Neural progenitor cell (in vitro differentiated cells): Measurements from ENCODE around the gene COG5. TPM values are rescaled to one million over a fixed set of nuclear protein-coding genes. Genes with fewer than 3 reads are reported as not detected.

ENCODE experiments used
- DNase-seq: peaks from one replicate; pipeline ENCODE4 v3.0.0-alpha.2; 2016; ENCODE audit warnings: low spot score
- H2AFZ ChIP-seq: fragments of 200-600 bp; sonication (generic); replicated peaks from 2 replicates; pipeline ENCODE4 v1.6.1; 2016; ENCODE audit warnings: antibody characterized with exemption
- H3F3A ChIP-seq: fragments of 200-600 bp; sonication (generic); 2 replicates; pipeline ENCODE4 v1.6.1; 2016; ENCODE audit warnings: antibody characterized with exemption, low read depth
- H3K27ac ChIP-seq: fragments of 200-600 bp; sonication (generic); 2 replicates; pipeline ENCODE4 v1.5.1; 2016; ENCODE audit warnings: mild to moderate bottlenecking
- H3K27me3 ChIP-seq: fragments of 200-600 bp; sonication (generic); 2 replicates; pipeline ENCODE4 v1.6.1; 2016; ENCODE audit warnings: mild to moderate bottlenecking, moderate library complexity
- H3K36me3 ChIP-seq: fragments of 200-600 bp; sonication (generic); 2 replicates; pipeline ENCODE4 v1.5.1; 2016
- H3K4me1 ChIP-seq: fragments of 200-600 bp; sonication (generic); 2 replicates; pipeline ENCODE4 v1.6.1; 2016; ENCODE audit warnings: mixed run types
- H3K4me2 ChIP-seq: fragments of 200-600 bp; sonication (generic); 2 replicates; pipeline ENCODE4 v1.6.1; 2016
- H3K4me3 ChIP-seq: fragments of 200-600 bp; sonication (generic); 2 replicates; pipeline ENCODE4 v1.5.1; 2016
- H3K79me2 ChIP-seq: fragments of 200-600 bp; sonication (generic); 2 replicates; pipeline ENCODE4 v1.6.1; 2016; ENCODE audit warnings: low read depth
- H3K9ac ChIP-seq: fragments of 200-600 bp; sonication (generic); 2 replicates; pipeline ENCODE4 v1.6.1; 2016
- H3K9me3 ChIP-seq: fragments of 200-600 bp; sonication (generic); 2 replicates; pipeline ENCODE4 v1.5.1; 2016; ENCODE audit warnings: low read depth
- H4K20me1 ChIP-seq: fragments of 200-600 bp; sonication (generic); 2 replicates; pipeline ENCODE4 v1.6.1; 2016; ENCODE audit warnings: low read depth
- H3K27ac Mint-ChIP-seq: 3 replicates; pipeline ENCODE4 v1.8.0; 2021; ENCODE audit warnings: mixed read lengths
- H3K27me3 Mint-ChIP-seq: 2 replicates; pipeline ENCODE4 v1.8.0; 2022; ENCODE audit warnings: low read depth, mild to moderate bottlenecking, inconsistent platforms, moderate library complexity, mixed read lengths; ENCODE audit not compliant: insufficient read depth
- H3K36me3 Mint-ChIP-seq: 3 replicates; pipeline ENCODE4 v1.8.0; 2021; ENCODE audit warnings: mixed read lengths
- H3K4me1 Mint-ChIP-seq: 3 replicates; pipeline ENCODE4 v1.8.0; 2021; ENCODE audit warnings: mixed read lengths
- H3K4me3 Mint-ChIP-seq: 3 replicates; pipeline ENCODE4 v1.8.0; 2021; ENCODE audit warnings: mild to moderate bottlenecking, moderate library complexity, mixed read lengths
- H3K9me3 Mint-ChIP-seq: 3 replicates; pipeline ENCODE4 v1.8.0; 2020; ENCODE audit warnings: mixed read lengths
- CTCF ChIP-seq: fragments of 200-600 bp; sonication (generic); IDR thresholded peaks from 2 replicates; pipeline ENCODE4 v1.5.1; 2017; ENCODE audit warnings: antibody characterized with exemption, mild to moderate bottlenecking
- EZH2 ChIP-seq: fragments of 200-600 bp; sonication (generic); IDR thresholded peaks from 2 replicates; pipeline ENCODE4 v1.6.1; 2017; ENCODE audit warnings: antibody characterized with exemption, mild to moderate bottlenecking, moderate library complexity
- EZH2phosphoT487 ChIP-seq: fragments of 200-600 bp; sonication (generic); IDR thresholded peaks from 2 replicates; pipeline ENCODE4 v1.6.1; 2017; ENCODE audit warnings: antibody characterized with exemption
- total RNA-seq: library from RNA; depleted of rRNA; stranded (reverse); fragments of >200 nt; gene quantifications from 2 replicates; pipeline ENCODE4 v1.2.3, GENCODE V29; 2015; ENCODE audit warnings: low replicate concordance

Gene COG5
- total RNA-seq, 1 donor from 2014 or later = 90.5 TPM

- no peaks in the 10 kb centered on the region for H3K27me3 ChIP-seq
- peaks cover 11% of the 10 kb centered on the region for H3K9me3 Mint-ChIP-seq
- H3K36me3 ChIP-seq = peaks cover 8% of the 10 kb centered on the region
- no peaks in the 10 kb centered on the region for H3K27me3 Mint-ChIP-seq
- H3K27ac ChIP-seq = no peak overlapping the region
- H3K4me2 ChIP-seq = no peak overlapping the region
- H4K20me1 ChIP-seq = peaks cover 9% of the 10 kb centered on the region
- no peak overlapping the region for H3K27ac Mint-ChIP-seq
- no peak overlapping the region for H3K9ac ChIP-seq
- no peaks in the 10 kb centered on the region for H3K4me1 ChIP-seq
- H3K4me1 Mint-ChIP-seq = no peaks in the 10 kb centered on the region
- H3K4me3 ChIP-seq = no peak overlapping the region
- peaks cover 11% of the 10 kb centered on the region for H3K79me2 ChIP-seq
- H3F3A ChIP-seq = no peaks in the 10 kb centered on the region
- no peak overlapping the region for H3K4me3 Mint-ChIP-seq
- DNase-seq = no peak
- peaks cover 18% of the 10 kb centered on the region for H3K36me3 Mint-ChIP-seq
- no peak overlapping the region for H2AFZ ChIP-seq
- no peak for TF ChIP-seq CTCF
- no peak for TF ChIP-seq EZH2phosphoT487
- TF ChIP-seq EZH2 = no peak
- H3K9me3 ChIP-seq = no peaks in the 10 kb centered on the region
Observed at GRCh38 chr7:107530751-107531150, 33.0 kb downstream of the COG5 start.

- no peaks in the 10 kb centered on the region for H3F3A ChIP-seq
- Mint-ChIP-seq H3K36me3 (peaks cover 6% of the 10 kb centered on the region), H3K4me1 (no peaks in the 10 kb centered on the region), H3K27me3 (no peaks in the 10 kb centered on the region), H3K9me3 (no peaks in the 10 kb centered on the region), H3K4me3 (no peak overlapping the region), H3K27ac (no peak overlapping the region)
- H3K79me2 ChIP-seq = peaks cover 4% of the 10 kb centered on the region
- no peak overlapping the region for H3K4me3 ChIP-seq
- TF ChIP-seq EZH2 (no peak), EZH2phosphoT487 (no peak), CTCF (no peak)
- H4K20me1 ChIP-seq = peaks cover 9% of the 10 kb centered on the region
- no peak for DNase-seq
- peaks cover 8% of the 10 kb centered on the region for H3K36me3 ChIP-seq
- no peak overlapping the region for H3K9ac ChIP-seq
- no peak overlapping the region for H2AFZ ChIP-seq
- H3K27me3 ChIP-seq = no peaks in the 10 kb centered on the region
- no peak overlapping the region for H3K27ac ChIP-seq
- H3K9me3 ChIP-seq = no peaks in the 10 kb centered on the region
- H3K4me1 ChIP-seq = no peaks in the 10 kb centered on the region
- no peak overlapping the region for H3K4me2 ChIP-seq
Observed at GRCh38 chr7:107528461-107528860, 35.3 kb downstream of the COG5 start.

- Histone ChIP-seq H3K4me1 (no peaks in the 10 kb centered on the region), H3F3A (no peaks in the 10 kb centered on the region), H3K79me2 (peaks cover 3% of the 10 kb centered on the region), H3K4me2 (no peak overlapping the region), H2AFZ (no peak overlapping the region), H3K9ac (no peak overlapping the region), H3K27ac (no peak overlapping the region), H3K36me3 (peaks cover 8% of the 10 kb centered on the region), H3K9me3 (no peaks in the 10 kb centered on the region), H4K20me1 (peaks cover 9% of the 10 kb centered on the region), H3K4me3 (no peak overlapping the region), H3K27me3 (no peaks in the 10 kb centered on the region)
- DNase-seq = no peak
- no peak for TF ChIP-seq EZH2phosphoT487
- TF ChIP-seq EZH2 = no peak
- no peak for TF ChIP-seq CTCF
- Mint-ChIP-seq H3K4me3 (no peak overlapping the region), H3K9me3 (no peaks in the 10 kb centered on the region), H3K4me1 (no peaks in the 10 kb centered on the region), H3K36me3 (peaks cover 10% of the 10 kb centered on the region), H3K27me3 (no peaks in the 10 kb centered on the region), H3K27ac (no peak overlapping the region)
Observed at GRCh38 chr7:107527196-107527595, 36.5 kb downstream of the COG5 start.

GRCh38 chr7:107526672-107527071, 37.0 kb downstream of the COG5 start:
- Histone ChIP-seq H3K9me3 (no peaks in the 10 kb centered on the region), H3K4me2 (no peak overlapping the region), H3K4me3 (no peak overlapping the region), H3K36me3 (peaks cover 8% of the 10 kb centered on the region), H3K27ac (no peak overlapping the region), H3K79me2 (no peaks in the 10 kb centered on the region), H2AFZ (no peak overlapping the region), H3K27me3 (no peaks in the 10 kb centered on the region), H3F3A (no peaks in the 10 kb centered on the region), H4K20me1 (peaks cover 9% of the 10 kb centered on the region), H3K9ac (no peak overlapping the region), H3K4me1 (no peaks in the 10 kb centered on the region)
- Mint-ChIP-seq H3K4me3 (no peak overlapping the region), H3K36me3 (peaks cover 12% of the 10 kb centered on the region), H3K27me3 (no peaks in the 10 kb centered on the region), H3K4me1 (no peaks in the 10 kb centered on the region), H3K27ac (no peak overlapping the region), H3K9me3 (peaks cover 3% of the 10 kb centered on the region)
- TF ChIP-seq EZH2phosphoT487 = no peak
- no peak for TF ChIP-seq CTCF
- TF ChIP-seq EZH2 = no peak
- DNase-seq = no peak
